ENCODE data around the gene LUZP1. TPM values are rescaled to one million over a fixed set of nuclear protein-coding genes. Genes with fewer than 3 reads are reported as not detected.

LUZP1 gene
- total and polyA plus RNA-seq, 12 donors, result 6.4 to 40.1 (median 29.9) TPM

DNA sequence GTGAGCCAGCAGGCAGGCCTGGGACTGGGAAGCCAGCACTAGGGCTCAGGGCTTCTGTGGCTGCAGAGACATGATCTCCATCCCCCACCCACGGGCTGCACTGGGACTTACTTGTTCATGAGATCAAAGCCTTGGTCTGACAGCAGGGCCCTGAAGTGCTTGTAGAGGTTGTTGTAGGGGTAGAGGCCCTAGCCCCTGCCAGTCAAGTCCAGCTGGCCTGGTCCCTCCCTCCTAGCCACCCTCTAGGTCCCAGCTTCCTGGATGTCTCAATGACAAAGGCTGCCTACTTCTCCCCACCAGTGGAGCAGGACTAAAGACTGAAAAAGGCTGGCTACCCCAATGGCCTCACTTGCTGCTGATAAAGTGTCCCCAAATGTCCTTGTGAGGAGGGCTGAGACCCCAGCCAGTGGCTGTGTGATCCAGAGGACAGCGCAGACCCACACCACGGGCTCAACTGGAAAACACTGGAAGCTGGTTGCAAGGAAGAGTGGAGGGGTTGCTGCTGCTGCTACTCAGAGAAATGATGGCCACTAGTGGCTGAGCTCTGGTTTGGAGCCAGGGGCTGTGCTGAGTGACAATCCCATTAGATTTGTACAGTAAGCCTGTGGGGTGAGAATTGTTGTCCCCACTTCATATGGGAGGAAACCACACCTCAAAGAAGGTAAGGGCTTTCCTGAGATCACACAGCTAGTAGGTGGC, 47.2 kb upstream of the LUZP1 start:
- no peak overlapping the region for H3K4me3 ChIP-seq
- ATAC-seq (no peak), DNase-seq (no peak)
- peaks cover 20 to 84% (median 61%) of the 10 kb centered on the region in 7 donors for H3K27me3 ChIP-seq
- H3K9me3 ChIP-seq, result no peaks in the 10 kb centered on the region
- TF ChIP-seq, protein P1, sequence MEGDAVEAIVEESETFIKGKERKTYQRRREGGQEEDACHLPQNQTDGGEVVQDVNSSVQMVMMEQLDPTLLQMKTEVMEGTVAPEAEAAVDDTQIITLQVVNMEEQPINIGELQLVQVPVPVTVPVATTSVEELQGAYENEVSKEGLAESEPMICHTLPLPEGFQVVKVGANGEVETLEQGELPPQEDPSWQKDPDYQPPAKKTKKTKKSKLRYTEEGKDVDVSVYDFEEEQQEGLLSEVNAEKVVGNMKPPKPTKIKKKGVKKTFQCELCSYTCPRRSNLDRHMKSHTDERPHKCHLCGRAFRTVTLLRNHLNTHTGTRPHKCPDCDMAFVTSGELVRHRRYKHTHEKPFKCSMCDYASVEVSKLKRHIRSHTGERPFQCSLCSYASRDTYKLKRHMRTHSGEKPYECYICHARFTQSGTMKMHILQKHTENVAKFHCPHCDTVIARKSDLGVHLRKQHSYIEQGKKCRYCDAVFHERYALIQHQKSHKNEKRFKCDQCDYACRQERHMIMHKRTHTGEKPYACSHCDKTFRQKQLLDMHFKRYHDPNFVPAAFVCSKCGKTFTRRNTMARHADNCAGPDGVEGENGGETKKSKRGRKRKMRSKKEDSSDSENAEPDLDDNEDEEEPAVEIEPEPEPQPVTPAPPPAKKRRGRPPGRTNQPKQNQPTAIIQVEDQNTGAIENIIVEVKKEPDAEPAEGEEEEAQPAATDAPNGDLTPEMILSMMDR (IDR thresholded peaks at IDR 0.05), result no peak
- no peaks in the 10 kb centered on the region for H3K36me3 ChIP-seq
- intact Hi-C loops (cut with DNase I), result loop anchor here in 5 of 10 donors (5.0 to 10.0 kb wide), 2 partner anchors 59 to 61 kb away; no protein-coding TSS in a partner anchor
- WGBS, 2 donors, result 63 to 70% methylated on average over 3 of the region's 3 CpGs
- H3K4me1 ChIP-seq, result peaks cover 0 to 14% (median 6%) of the 10 kb centered on the region in 9 donors
- no peak overlapping the region for H3K27ac ChIP-seq

DNA sequence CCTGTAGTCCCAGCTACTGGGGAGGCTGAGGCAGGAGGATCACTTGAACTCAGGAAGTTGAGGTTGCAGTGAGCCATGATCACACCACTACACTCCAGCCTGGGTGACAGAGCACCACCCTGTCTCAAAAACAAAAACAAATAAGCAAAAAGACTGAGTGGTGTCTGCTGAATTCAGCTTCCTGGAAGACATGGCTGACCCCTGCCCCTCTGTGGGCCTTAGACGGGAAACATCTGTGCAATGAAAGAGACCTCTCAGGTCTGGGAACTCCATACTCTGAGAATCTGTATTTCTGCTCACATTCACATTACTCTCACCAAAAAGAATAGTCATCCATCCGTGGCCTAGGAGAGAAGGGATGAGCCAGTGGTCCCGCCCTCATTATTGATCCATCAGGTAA, 46.6 kb upstream of the LUZP1 start:
- TF ChIP-seq, protein P1 (IDR thresholded peaks at IDR 0.05), result no peak
- no peak for ATAC-seq
- Histone ChIP-seq H3K9me3 (no peaks in the 10 kb centered on the region), H3K36me3 (no peaks in the 10 kb centered on the region), H3K27me3 (peaks cover 20 to 88% (median 66%) of the 10 kb centered on the region in 7 donors), H3K4me1 (peaks cover 0 to 14% (median 6%) of the 10 kb centered on the region in 9 donors), H3K4me3 (no peak overlapping the region), H3K27ac (no peak overlapping the region)
- 89 to 92% methylated on average over 3 of the region's 3 CpGs for WGBS, 2 donors
- intact Hi-C loops (cut with DNase I), result loop anchor here in 5 of 10 donors (5.0 to 10.0 kb wide), 2 partner anchors 60 to 62 kb away; no protein-coding TSS in a partner anchor
- no peak for DNase-seq

DNA sequence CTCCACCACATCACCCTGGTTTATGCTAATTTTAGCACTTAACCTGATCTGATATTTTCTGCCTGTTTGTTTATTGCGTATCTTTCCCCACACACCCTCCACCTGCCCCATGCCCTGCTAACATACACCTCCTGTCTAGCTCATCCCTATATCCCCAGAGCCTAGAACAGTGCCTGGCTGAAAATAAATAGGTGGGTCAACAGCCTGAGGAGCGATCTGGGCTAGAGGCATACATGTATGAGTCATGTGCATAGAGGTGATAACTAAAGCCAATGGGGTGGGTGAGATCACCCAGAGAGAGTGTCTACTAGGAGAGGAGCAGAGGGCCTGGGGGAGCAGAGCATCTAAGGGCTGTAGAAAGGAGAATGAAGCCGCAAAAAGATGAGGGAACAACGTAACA, 46.0 kb upstream of the LUZP1 start:
- Histone ChIP-seq H3K4me3 (no peak overlapping the region), H3K27ac (no peak overlapping the region), H3K4me1 (peaks cover 0 to 14% (median 6%) of the 10 kb centered on the region in 9 donors), H3K36me3 (no peaks in the 10 kb centered on the region), H3K9me3 (no peaks in the 10 kb centered on the region), H3K27me3 (peaks cover 20 to 95% (median 72%) of the 10 kb centered on the region in 7 donors)
- ATAC-seq, result no peak
- TF ChIP-seq, protein P1 (IDR thresholded peaks at IDR 0.05), result no peak
- intact Hi-C loops (cut with DNase I), result loop anchor here in 5 of 10 donors (5.0 to 10.0 kb wide), 2 partner anchors 60 to 63 kb away; no protein-coding TSS in a partner anchor
- DNase-seq, result no peak
- WGBS, 2 donors, result 94 to 96% methylated on average over 4 of the region's 4 CpGs

DNA sequence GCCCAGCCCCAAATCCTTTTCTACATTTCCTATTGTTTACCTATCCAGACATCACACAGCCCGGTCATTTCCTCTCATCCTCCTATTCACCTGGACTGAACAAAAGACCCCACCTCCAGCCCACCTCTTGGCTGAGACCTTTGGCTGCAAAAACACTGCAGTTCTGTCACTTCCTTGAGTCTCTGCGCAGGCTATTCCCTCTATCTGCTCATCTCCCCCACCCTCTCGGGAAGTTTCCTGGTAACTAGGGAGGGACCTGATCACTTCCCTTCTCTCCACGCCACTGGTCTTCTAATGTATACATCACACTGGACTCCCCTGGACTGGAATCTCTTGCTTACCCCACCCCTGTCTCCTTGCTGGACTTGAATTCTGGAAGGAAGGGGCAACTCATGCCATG, 43.3 kb upstream of the LUZP1 start:
- ATAC-seq, result no peak
- intact Hi-C loops (cut with DNase I), result loop anchor here in 3 of 10 donors (10.0 kb wide), 1 partner anchor 63 kb away; no protein-coding TSS in a partner anchor
- Histone ChIP-seq H3K27me3 (peaks cover 12 to 75% (median 67%) of the 10 kb centered on the region in 7 donors), H3K9me3 (no peaks in the 10 kb centered on the region), H3K36me3 (no peaks in the 10 kb centered on the region), H3K4me3 (no peak overlapping the region), H3K4me1 (peaks cover 0 to 6% (median 1%) of the 10 kb centered on the region in 9 donors), H3K27ac (no peak overlapping the region)
- WGBS, 2 donors, result 44 to 53% methylated on average over 4 of the region's 4 CpGs
- TF ChIP-seq, protein P1 (IDR thresholded peaks at IDR 0.05), result no peak
- DNase-seq, result no peak
